ENCODE data around the gene MAPKAP1.
"Not testable (repeated sequence)": the region's sequence is repeated elsewhere in the genome, so short reads cannot be mapped to it uniquely, and the experiment has no call there.

The MAPKAP1 gene

DNA sequence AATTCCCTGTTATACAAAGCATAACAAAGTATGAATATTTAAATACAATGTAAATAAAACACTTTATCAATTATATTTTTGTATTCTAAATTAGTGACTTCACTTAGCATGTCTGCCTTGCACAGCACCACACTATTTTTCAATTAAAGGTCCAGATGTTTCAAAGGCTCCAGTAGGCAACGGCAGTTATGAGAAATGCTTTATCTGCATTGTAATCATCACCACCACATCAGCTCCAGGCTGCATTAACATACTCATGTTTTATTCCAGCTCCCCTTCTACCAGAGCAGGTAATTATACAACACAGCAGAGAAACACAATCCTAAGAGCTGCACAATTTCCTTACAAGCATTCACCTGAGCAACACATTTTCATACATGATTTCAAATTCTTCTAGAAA lies 102.8 kb downstream of the MAPKAP1 start:
- no peak for DNase-seq (ENCODE audit: low read depth in 2 of 2)

DNA sequence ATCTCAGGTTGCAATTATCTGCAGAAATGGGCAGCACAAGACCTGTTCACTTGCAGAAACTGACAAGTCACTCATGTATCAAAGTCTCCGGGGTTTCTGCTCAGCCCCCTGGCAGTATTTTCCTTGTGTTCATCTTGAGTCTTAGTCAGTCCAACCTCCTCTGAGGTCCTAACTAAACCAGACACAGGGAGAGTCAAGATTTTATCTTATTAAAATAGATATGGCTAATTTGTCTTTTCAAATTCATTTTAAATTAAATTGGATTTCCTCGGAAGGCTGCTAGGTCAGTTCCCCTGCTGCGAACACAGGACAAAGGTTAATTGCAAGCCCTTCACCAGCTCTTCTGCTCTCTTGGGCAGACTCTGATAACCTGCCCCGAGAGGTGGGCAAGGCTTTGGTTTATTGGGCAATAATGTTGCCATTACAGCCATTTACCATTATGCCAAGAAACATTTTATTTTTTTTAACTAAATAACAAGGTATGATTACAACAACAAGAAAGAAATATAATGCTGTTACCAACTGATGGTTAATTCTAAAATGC lies 103.5 kb downstream of the MAPKAP1 start:
- DNase-seq (ENCODE audit: low read depth in 2 of 2), result no peak

GRCh38 chr9:125601961-125602360 lies 105.0 kb downstream of the MAPKAP1 start:
- no peak for DNase-seq (ENCODE audit: low read depth in 2 of 2)

GRCh38 chr9:125600194-125600593 lies 106.8 kb downstream of the MAPKAP1 start:
- DNase-seq (ENCODE audit: low read depth in 2 of 2), result no peak

GRCh38 chr9:125594223-125594610 lies 112.8 kb downstream of the MAPKAP1 start:
- no peak for DNase-seq (ENCODE audit: low read depth in 2 of 2)

GRCh38 chr9:125593581-125594222 lies 113.3 kb downstream of the MAPKAP1 start:
- DNase-seq (ENCODE audit: low read depth in 2 of 2), result no peak

- DNase-seq (ENCODE audit: low read depth in 2 of 2), result no peak
Observed at GRCh38 chr9:125591888-125592287, 115.1 kb downstream of the MAPKAP1 start.

- DNase-seq (ENCODE audit: low read depth in 2 of 2), result no peak
Observed at GRCh38 chr9:125591245-125591644, 115.8 kb downstream of the MAPKAP1 start.

- no peak for DNase-seq (ENCODE audit: low read depth in 2 of 2)
Observed at GRCh38 chr9:125589287-125589686, 117.7 kb downstream of the MAPKAP1 start.

DNA sequence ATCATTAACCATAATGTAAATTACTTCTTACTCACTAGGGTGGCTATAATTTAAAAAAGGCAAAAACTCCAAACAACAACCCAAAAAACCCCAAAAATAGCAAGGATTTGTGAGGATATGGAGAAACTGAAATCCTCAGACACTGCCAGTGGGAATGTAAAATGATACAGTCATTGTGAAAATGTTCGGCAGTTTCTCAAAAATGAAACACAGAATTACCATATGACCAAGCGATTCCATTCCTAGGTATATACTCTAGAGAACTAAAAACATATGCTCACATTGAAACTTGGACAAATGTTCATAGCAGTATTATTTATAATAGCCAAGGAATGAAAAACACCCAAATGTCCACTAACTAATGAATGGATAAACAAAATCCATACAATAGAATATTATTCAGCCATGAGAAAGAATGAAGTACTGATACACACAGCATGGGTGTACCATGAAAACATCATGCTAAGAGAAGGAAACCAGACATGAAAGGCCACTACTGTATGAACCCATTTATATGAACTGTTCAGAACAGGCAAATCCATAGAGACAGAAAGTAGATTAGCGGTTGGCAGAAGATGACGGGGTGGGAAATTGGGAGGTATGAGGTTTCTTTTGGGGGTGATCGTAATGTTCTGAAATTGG lies 119.1 kb downstream of the MAPKAP1 start:
- no peak for DNase-seq (ENCODE audit: low read depth in 2 of 2)

DNA sequence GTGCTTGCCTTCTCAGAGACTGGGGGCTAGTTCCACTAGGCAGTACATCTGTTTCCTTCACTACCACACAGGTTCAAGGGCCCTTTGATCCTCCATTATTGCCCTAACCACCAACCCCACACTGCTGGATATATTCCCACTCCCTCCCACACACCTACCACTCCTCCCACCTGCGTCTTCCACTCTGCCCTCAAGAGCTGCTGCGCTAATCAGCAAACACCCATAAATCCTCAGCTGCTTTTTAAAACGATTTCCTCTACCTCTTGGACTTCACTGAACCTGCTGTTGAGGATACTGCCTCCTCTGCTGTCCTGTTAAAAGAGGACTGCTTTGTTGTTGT lies 120.9 kb downstream of the MAPKAP1 start:
- no peak for DNase-seq (ENCODE audit: low read depth in 2 of 2)

DNA sequence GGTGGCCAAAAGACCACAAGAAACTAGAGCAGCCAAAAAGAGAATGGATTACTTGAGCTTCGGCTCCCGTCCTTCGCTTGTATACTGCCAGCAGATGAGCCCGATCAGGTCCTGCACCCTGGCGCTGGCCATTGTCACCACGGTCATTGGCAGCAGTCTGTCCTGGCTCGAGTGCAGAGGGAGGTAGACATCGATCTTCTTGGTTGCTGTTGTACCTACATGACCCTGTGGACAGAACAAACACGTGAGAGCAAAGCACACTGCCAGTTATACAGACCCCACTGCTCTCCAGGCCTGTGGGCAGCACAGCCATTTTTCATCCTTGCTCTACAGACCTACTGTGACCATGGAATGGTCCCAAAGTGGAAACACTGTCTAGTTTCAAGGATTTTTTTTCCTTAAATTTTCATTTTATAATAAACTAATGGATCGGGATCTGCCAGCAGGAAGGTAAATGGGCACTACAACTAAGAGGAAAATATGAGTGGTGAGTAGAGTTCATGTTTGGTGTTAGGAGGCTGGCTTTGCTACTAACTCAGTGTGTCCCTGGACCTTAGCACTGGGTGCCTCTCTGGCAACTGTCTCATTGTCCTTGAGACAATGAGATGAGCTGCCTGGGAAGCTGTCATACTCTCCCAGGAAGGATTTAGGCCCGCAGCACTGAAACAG lies 121.4 kb downstream of the MAPKAP1 start:
- DNase-seq (ENCODE audit: low read depth in 2 of 2), result no peak

- no peak for DNase-seq (ENCODE audit: low read depth in 2 of 2)
Observed at GRCh38 chr9:125580701-125581286, 126.2 kb downstream of the MAPKAP1 start.

DNA sequence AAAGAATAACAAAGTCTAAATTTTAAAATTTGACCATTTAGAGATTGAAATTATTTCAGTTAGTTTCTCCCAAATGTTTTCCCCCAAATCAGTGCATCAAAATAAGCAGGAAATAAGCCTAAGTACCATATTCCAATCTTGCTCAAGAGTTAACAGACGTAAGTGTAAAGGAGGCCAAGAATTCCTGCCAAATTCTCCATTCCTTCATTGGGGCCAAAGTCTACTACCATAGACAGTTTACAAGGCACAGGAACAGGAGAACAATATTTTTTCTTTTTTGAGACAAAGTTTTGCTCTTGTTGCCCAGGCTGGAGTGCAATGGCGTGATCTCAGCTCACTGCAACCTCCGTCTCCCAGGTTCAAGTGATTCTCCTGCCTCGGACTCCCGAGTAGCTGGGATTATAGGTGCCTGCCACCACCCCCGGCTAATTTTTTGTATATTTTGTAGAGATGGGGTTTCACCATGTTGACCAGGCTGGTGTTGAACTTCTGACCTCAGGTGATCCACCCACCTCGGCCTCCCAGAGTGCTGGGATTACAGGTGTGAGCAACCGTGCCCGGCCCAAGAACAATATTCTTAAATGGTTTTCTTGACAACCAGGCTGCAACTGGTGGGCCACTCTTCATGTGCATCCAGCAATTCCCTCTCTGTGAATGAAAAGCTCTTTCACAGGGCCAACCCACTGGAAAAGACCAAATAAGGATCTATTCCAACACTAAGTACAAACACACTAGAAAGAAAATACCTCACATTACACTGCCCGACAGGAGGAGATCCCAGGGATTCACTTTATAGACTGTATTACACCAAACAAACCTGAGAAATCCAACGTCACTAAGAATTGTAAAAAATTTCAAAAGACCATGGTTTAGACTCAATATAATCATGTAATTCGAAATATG lies 127.7 kb downstream of the MAPKAP1 start:
- no peak for DNase-seq (ENCODE audit: low read depth in 2 of 2)

- DNase-seq (ENCODE audit: low read depth in 2 of 2), result no peak
Observed at GRCh38 chr9:125574126-125574877, 132.7 kb downstream of the MAPKAP1 start.

GRCh38 chr9:125572461-125572860 lies 134.5 kb downstream of the MAPKAP1 start:
- DNase-seq (ENCODE audit: low read depth in 2 of 2), result not testable (repeated sequence)

DNA sequence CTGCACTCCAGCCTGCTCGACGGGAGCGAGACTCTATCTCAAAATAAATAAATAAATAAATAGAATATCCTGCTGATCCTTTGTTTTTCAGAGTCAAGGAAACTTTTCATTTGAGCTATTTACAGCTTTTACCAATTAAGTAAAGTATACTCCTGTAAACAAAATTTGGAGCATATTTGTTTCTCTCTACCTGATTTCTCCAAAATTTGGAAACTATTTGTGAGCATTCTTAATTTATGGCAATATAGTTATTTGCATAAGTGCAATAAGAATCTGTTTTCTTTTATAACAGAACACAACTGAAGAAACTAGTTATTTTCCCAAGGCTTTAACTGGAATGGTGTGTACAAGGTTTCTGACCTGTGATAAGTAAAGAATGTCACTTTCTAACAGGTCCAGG lies 135.2 kb downstream of the MAPKAP1 start:
- not testable (repeated sequence) for DNase-seq (ENCODE audit: low read depth in 2 of 2)

- DNase-seq (ENCODE audit: low read depth in 2 of 2), result no peak
Observed at GRCh38 chr9:125570246-125570645, 136.8 kb downstream of the MAPKAP1 start.

- no peak for DNase-seq (ENCODE audit: low read depth in 2 of 2)
Observed at GRCh38 chr9:125568621-125569020, 138.4 kb downstream of the MAPKAP1 start.

DNA sequence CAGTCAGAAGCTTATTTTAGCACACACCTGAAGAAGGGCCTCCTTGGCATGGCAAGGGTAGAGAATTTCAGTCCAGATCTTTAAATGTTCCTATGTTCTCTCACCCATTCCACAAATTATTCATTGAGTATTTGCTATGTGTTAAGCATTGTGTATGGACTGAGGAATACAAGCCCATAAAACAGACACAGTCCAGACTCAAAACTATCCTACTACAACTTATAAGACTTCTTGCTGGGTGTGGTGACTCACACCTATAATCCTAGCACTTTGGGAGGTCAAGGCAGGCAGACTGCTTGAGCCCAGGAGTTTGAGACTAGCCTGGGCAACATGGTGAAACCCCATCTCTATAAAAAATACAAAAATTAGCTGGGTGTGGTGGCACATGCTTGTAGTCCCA lies 141.0 kb downstream of the MAPKAP1 start:
- DNase-seq (ENCODE audit: low read depth in 2 of 2), result not testable (repeated sequence)

- DNase-seq (ENCODE audit: low read depth in 2 of 2), result no peak
Observed at GRCh38 chr9:125565126-125565525, 141.9 kb downstream of the MAPKAP1 start.

All from stimulated activated CD8-positive, alpha-beta memory T cell treated with anti-CD3 and anti-CD28 coated beads, Interleukin-2, amount 100 ng/mL, for 1 hour (primary cell).